ENCODE measurements around the gene WDR53. TPM values are rescaled to one million over a fixed set of nuclear protein-coding genes. Genes with fewer than 3 reads are reported as not detected.

The WDR53 gene
- total and polyA plus RNA-seq, 3 experiments from 2014 or later: 21.5 to 28.8 (median 26.7) TPM

Other genes with a start within 250 kb of the WDR53 start
- gene TM4SF19, start 230.2 kb downstream of the WDR53 start, total RNA-seq: under 1 TPM; 0.35 to 0.62 TPM
- 1.2 TPM for gene TM4SF19, start 230.2 kb downstream of the WDR53 start, polyA plus RNA-seq
- 10 to 100 TPM; 51.7 to 52.1 TPM for gene UBXN7, start 136.1 kb downstream of the WDR53 start, total RNA-seq
- gene UBXN7, start 136.1 kb downstream of the WDR53 start, polyA plus RNA-seq: 32.6 TPM
- gene RNF168, start 64.8 kb downstream of the WDR53 start, total RNA-seq: 10 to 100 TPM; 29.8 to 31.1 TPM
- gene RNF168, start 64.8 kb downstream of the WDR53 start, polyA plus RNA-seq: 12.9 TPM
- gene SMCO1, start 53.2 kb downstream of the WDR53 start, total RNA-seq: not detected
- gene SMCO1, start 53.2 kb downstream of the WDR53 start, polyA plus RNA-seq: not detected
- gene FBXO45, start 106 bp upstream of the WDR53 start, total RNA-seq: 10 to 100 TPM; 29.3 to 30.1 TPM
- 5.6 TPM for gene FBXO45, start 106 bp upstream of the WDR53 start, polyA plus RNA-seq
- gene NRROS, start 71.1 kb upstream of the WDR53 start, total RNA-seq: 10 to 100 TPM; 15.6 to 17.0 TPM
- gene NRROS, start 71.1 kb upstream of the WDR53 start, polyA plus RNA-seq: 3.5 TPM
- gene CEP19, start 143.7 kb upstream of the WDR53 start, total RNA-seq: 1 to 10 TPM; 7.3 to 7.4 TPM
- 7.4 TPM for gene CEP19, start 143.7 kb upstream of the WDR53 start, polyA plus RNA-seq
- gene PIGX, start 143.8 kb upstream of the WDR53 start, total RNA-seq: 10 to 100 TPM; 49.0 to 50.5 TPM
- 38.7 TPM for gene PIGX, start 143.8 kb upstream of the WDR53 start, polyA plus RNA-seq
- 10 to 100 TPM; 81.2 to 85.4 TPM for gene PAK2, start 171.3 kb upstream of the WDR53 start, total RNA-seq
- gene PAK2, start 171.3 kb upstream of the WDR53 start, polyA plus RNA-seq: 38.0 TPM

Data from CD8-positive, alpha-beta memory T cell (primary cell).